Astrocyte (in vitro differentiated cells and primary cell): ENCODE data around the gene CROCC2. TPM values are rescaled to one million over a fixed set of nuclear protein-coding genes. Genes with fewer than 3 reads are reported as not detected.

Source experiments
- DNase-seq: peaks from one replicate; pipeline ENCODE4 v3.0.0-alpha.2; 2010; ENCODE audit warnings: low read depth
- FAIRE-seq: peaks from 2 replicates; lab custom pipeline; 2011; peaks lifted over from hg19 to GRCh38; lab: Jason Lieb, UNC
- H2AFZ ChIP-seq: 2 replicates; pipeline ENCODE4 v1.6.0; 2012; ENCODE audit warnings: low read depth, low read length, inconsistent platforms
- H3K27ac ChIP-seq: 2 replicates; pipeline ENCODE4 v1.5.1; 2011; ENCODE audit warnings: low read depth, low read length, inconsistent platforms
- H3K27me3 ChIP-seq: 2 replicates; pipeline ENCODE4 v1.6.0; 2011; ENCODE audit warnings: low read length, inconsistent platforms; ENCODE audit not compliant: insufficient read depth
- H3K36me3 ChIP-seq: 2 replicates; pipeline ENCODE4 v1.5.1; 2011; ENCODE audit warnings: low read length, inconsistent platforms; ENCODE audit not compliant: insufficient read depth
- H3K4me1 ChIP-seq: 2 replicates; pipeline ENCODE4 v1.5.1; 2011; ENCODE audit warnings: low read length, inconsistent platforms; ENCODE audit not compliant: insufficient read depth
- H3K4me2 ChIP-seq: 2 replicates; pipeline ENCODE4 v1.6.0; 2012; ENCODE audit warnings: low read length, inconsistent platforms
- H3K4me3 ChIP-seq: 2 replicates; pipeline ENCODE4 v1.5.1; 2011; ENCODE audit warnings: low read depth, mild to moderate bottlenecking, low read length, inconsistent platforms; ENCODE audit not compliant: insufficient read depth
- H3K79me2 ChIP-seq: 2 replicates; pipeline ENCODE4 v1.6.0; 2012; ENCODE audit warnings: mild to moderate bottlenecking, low read length, inconsistent platforms; ENCODE audit not compliant: insufficient read depth
- H3K9ac ChIP-seq: 2 replicates; pipeline ENCODE4 v1.6.0; 2012; ENCODE audit warnings: mild to moderate bottlenecking, low read length, inconsistent platforms
- H3K9me3 ChIP-seq: 2 replicates; pipeline ENCODE4 v1.5.1; 2012; ENCODE audit warnings: low read depth, mild to moderate bottlenecking, low read length, inconsistent platforms; ENCODE audit not compliant: insufficient read depth
- H4K20me1 ChIP-seq: 2 replicates; pipeline ENCODE4 v1.6.0; 2012; ENCODE audit warnings: low read length, inconsistent platforms; ENCODE audit not compliant: insufficient read depth
- H3K27ac Mint-ChIP-seq: one replicate; pipeline ENCODE4 v1.8.0; 2021; ENCODE audit warnings: mild to moderate bottlenecking, mixed read lengths; ENCODE audit not compliant: unreplicated experiment
- H3K27me3 Mint-ChIP-seq: one replicate; pipeline ENCODE4 v1.8.0; 2021; ENCODE audit warnings: low read depth, mixed read lengths; ENCODE audit not compliant: unreplicated experiment
- H3K36me3 Mint-ChIP-seq: one replicate; pipeline ENCODE4 v1.8.0; 2021; ENCODE audit warnings: low read depth, mixed read lengths; ENCODE audit not compliant: unreplicated experiment
- H3K4me1 Mint-ChIP-seq: one replicate; pipeline ENCODE4 v1.8.0; 2021; ENCODE audit warnings: low read depth, mixed read lengths; ENCODE audit not compliant: unreplicated experiment
- H3K4me3 Mint-ChIP-seq: one replicate; pipeline ENCODE4 v1.8.0; 2021; ENCODE audit warnings: mild to moderate bottlenecking, moderate library complexity, mixed read lengths; ENCODE audit not compliant: unreplicated experiment
- H3K9me3 Mint-ChIP-seq: one replicate; pipeline ENCODE4 v1.8.0; 2021; ENCODE audit warnings: mild to moderate bottlenecking, mixed read lengths; ENCODE audit not compliant: unreplicated experiment
- EZH2 ChIP-seq: IDR thresholded peaks from 2 replicates; pipeline ENCODE4 v1.6.1; 2012; ENCODE audit warnings: mild to moderate bottlenecking, low read length, inconsistent platforms; ENCODE audit not compliant: insufficient read depth
- total RNA-seq: library from RNA; stranded (reverse); gene quantifications from 2 replicates; pipeline ENCODE4 v1.2.1, GENCODE V29; 2021
- TF ChIP-seq, protein P1 (sequence below): IDR thresholded peaks from 2 replicates; pipeline ENCODE4 v1.5.1; 2011; ENCODE audit warnings: low read depth, mild to moderate bottlenecking, inconsistent platforms, low read length, moderate library complexity; ENCODE audit not compliant: insufficient read depth

The CROCC2 gene
- total RNA-seq, 1 donor from 2014 or later: not detected

DNA sequence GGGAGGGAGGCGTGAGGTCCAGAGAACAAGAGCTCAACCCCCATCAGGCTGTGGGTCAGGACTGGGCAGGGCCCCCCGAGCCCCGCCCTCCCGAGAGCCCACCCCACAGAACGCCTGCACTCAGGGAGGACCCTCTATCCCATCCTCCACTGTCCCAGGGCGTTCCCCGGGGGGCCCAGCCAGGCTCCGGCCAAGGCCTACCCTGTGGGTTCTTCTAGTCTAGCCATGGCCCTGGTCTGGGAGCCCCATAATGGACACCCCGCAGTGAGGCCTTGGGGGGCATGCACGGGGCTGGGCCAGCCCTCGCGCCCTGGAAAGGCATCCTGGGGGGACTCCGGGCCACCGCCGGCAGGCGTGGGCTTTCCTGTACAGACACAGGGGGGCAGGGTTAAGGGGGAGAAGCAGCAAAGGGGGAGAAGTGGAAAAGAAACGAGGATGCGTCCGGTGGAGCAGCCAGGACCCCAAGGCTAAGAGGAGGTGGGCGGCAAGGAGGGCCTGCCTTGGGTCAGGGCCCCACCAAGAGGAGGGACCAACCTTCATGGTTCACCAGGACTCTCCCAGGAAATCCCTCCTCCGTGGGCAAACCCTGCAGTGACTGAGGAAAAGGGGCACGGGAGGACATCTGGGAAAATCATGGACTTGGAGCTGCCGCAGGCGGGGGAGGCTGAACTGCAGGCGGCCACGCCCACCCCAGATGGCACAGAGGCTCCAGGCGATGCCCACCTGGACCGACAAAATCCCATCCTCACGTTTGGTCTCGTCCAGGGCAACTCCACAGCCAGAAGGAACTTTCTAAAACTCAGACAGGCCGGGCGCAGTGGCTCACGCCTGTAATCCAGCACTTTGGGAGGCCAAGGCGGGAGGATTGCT is 2.7 kb upstream of the CROCC2 start:
- Mint-ChIP-seq H3K27ac (no peak overlapping the region), H3K4me3 (no peak overlapping the region)
- no peak for DNase-seq

DNA sequence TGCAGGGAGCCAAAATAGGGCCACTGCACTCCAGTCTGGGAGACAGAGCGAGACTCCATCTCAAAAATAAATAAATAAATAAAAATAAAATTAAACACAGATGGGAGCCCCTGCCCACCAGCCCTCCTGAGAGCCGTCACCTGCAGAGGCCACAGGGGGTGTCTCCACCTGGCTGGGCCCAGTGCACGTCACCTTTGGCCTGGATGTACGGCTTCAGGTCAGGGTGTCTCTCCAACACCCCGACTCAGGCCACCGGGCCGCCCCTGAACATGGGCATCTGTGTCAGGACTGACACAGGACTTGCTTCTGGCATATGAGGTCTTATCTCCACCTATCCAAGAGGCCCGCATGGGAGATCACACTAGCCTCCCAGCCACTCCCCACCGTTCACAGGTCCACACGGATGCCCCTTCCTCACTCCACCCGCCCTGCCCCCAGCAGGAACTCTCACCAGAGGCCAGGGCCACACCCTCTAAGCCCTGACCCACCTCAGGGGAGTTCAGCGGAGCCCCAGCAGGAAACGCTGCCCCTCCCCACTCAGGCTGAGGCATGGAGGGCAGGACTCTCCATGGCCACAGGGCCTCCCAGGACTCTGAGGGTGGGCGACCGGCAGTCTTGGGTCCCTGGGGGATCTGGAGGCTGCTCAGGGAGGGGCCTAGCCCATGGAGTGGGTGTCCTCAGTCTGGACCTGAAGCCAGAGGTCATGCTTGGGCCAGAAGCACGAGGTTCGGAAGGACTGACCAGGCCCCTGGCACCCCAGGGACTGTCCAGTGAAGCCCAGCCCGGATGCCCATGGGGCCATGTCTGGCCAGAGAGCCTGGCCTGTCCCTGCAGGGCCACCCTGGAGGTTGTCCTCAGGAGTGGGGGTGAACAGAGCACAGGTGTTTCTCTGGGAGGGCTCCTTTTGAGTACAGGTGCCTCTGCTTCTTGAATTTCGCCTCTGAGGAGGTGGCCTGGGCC is 1.6 kb upstream of the CROCC2 start:
- H3K27me3 Mint-ChIP-seq: peaks cover 40% of the 10 kb centered on the region
- no peaks in the 10 kb centered on the region for H3K9me3 Mint-ChIP-seq
- no peaks in the 10 kb centered on the region for H3K36me3 Mint-ChIP-seq
- H4K20me1 ChIP-seq: no peaks in the 10 kb centered on the region
- no peak overlapping the region for H2AFZ ChIP-seq
- no peaks in the 10 kb centered on the region for H3K4me1 ChIP-seq
- DNase-seq (no peak), FAIRE-seq (no peak)
- H3K79me2 ChIP-seq: no peaks in the 10 kb centered on the region
- H3K27ac Mint-ChIP-seq: no peak overlapping the region
- H3K27me3 ChIP-seq: peaks cover 15% of the 10 kb centered on the region
- H3K27ac ChIP-seq: no peak overlapping the region
- TF ChIP-seq EZH2: no peak
- TF ChIP-seq, protein P1, sequence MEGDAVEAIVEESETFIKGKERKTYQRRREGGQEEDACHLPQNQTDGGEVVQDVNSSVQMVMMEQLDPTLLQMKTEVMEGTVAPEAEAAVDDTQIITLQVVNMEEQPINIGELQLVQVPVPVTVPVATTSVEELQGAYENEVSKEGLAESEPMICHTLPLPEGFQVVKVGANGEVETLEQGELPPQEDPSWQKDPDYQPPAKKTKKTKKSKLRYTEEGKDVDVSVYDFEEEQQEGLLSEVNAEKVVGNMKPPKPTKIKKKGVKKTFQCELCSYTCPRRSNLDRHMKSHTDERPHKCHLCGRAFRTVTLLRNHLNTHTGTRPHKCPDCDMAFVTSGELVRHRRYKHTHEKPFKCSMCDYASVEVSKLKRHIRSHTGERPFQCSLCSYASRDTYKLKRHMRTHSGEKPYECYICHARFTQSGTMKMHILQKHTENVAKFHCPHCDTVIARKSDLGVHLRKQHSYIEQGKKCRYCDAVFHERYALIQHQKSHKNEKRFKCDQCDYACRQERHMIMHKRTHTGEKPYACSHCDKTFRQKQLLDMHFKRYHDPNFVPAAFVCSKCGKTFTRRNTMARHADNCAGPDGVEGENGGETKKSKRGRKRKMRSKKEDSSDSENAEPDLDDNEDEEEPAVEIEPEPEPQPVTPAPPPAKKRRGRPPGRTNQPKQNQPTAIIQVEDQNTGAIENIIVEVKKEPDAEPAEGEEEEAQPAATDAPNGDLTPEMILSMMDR: no peak
- no peaks in the 10 kb centered on the region for H3K36me3 ChIP-seq
- H3K9me3 ChIP-seq: peaks cover 2% of the 10 kb centered on the region
- H3K4me2 ChIP-seq: no peak overlapping the region
- no peak overlapping the region for H3K4me3 Mint-ChIP-seq
- no peak overlapping the region for H3K4me3 ChIP-seq
- H3K4me1 Mint-ChIP-seq: no peaks in the 10 kb centered on the region
- H3K9ac ChIP-seq: no peak overlapping the region

More for the DNA sequence above, 2.7 kb upstream of the CROCC2 start:
- Histone ChIP-seq H3K36me3 (no peaks in the 10 kb centered on the region), H3K79me2 (no peaks in the 10 kb centered on the region), H3K9me3 (peaks cover 2% of the 10 kb centered on the region), H3K4me1 (no peaks in the 10 kb centered on the region), H3K27ac (no peak overlapping the region), H4K20me1 (no peaks in the 10 kb centered on the region), H3K4me3 (no peak overlapping the region), H3K27me3 (peaks cover 15% of the 10 kb centered on the region), H3K4me2 (no peak overlapping the region), H2AFZ (no peak overlapping the region), H3K9ac (no peak overlapping the region)
- H3K36me3 Mint-ChIP-seq: no peaks in the 10 kb centered on the region
- no peaks in the 10 kb centered on the region for H3K9me3 Mint-ChIP-seq
- H3K27me3 Mint-ChIP-seq: peaks cover 39% of the 10 kb centered on the region
- peaks cover 2% of the 10 kb centered on the region for H3K4me1 Mint-ChIP-seq
- TF ChIP-seq, protein P1: no peak
- no peak for TF ChIP-seq EZH2
- FAIRE-seq: no peak
